Fibroblast of lung (primary cell): ENCODE data around the gene CALHM5.

Experiments used
- EZH2 ChIP-seq: IDR thresholded peaks from 2 replicates; pipeline ENCODE4 v1.5.1; 2012; ENCODE audit warnings: low read length, control low read depth, mild to moderate bottlenecking; ENCODE audit errors: missing control alignments
- TF ChIP-seq, protein P1 (sequence below), 2 donors: IDR thresholded peaks in 1 of 2; conservative IDR thresholded peaks in 1 of 2; 1 replicate in 1 of 2; 2 replicates in 1 of 2; pipeline ENCODE4 v1.5.1; 2011 to 2012; ENCODE audit warnings: low read length in 2 of 2, control low read depth in 1 of 2, inconsistent platforms in 1 of 2, low read depth in 1 of 2, mild to moderate bottlenecking in 1 of 2

DNA sequence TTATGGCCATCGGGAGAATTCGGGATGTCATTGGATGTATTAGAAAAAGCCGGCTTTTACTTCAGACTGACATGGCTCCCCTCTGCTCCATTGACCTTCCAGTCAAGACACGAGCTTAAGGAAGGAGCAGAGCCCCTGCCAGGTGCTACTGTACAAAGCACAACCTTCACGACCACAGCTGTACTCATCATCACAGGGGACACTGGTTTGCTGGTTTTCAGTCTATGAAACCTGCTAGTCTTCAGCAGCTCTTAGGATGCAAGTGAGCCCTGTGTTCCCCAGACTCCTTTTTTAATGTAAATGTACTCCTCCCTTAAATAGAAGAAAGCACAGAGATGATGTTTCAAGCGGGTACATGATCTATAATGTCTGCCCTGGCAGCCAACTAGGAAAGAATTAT lies 35.9 kb downstream of the CALHM5 start:
- TF ChIP-seq EZH2: no peak
- TF ChIP-seq, protein P1, sequence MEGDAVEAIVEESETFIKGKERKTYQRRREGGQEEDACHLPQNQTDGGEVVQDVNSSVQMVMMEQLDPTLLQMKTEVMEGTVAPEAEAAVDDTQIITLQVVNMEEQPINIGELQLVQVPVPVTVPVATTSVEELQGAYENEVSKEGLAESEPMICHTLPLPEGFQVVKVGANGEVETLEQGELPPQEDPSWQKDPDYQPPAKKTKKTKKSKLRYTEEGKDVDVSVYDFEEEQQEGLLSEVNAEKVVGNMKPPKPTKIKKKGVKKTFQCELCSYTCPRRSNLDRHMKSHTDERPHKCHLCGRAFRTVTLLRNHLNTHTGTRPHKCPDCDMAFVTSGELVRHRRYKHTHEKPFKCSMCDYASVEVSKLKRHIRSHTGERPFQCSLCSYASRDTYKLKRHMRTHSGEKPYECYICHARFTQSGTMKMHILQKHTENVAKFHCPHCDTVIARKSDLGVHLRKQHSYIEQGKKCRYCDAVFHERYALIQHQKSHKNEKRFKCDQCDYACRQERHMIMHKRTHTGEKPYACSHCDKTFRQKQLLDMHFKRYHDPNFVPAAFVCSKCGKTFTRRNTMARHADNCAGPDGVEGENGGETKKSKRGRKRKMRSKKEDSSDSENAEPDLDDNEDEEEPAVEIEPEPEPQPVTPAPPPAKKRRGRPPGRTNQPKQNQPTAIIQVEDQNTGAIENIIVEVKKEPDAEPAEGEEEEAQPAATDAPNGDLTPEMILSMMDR (conservative IDR thresholded peaks at IDR 0.05 in 1 of 2, IDR thresholded peaks at IDR 0.05 in 1 of 2; ENCODE audit: low read depth in 1 of 2, low read length in 2 of 2): no peak
